Prostate gland (tissue), 2 donors: Measurements from ENCODE around the gene EXOC3L1. TPM values are rescaled to one million over a fixed set of nuclear protein-coding genes. Genes with fewer than 3 reads are reported as not detected.

Experiments
- DNase-seq: peaks from one replicate; pipeline ENCODE4 v3.0.0-alpha.2; 2019; ENCODE audit warnings: low spot score
- H3K27ac ChIP-seq, 2 donors: fragments of 200-600 bp; sonication (generic); 2 replicates each; pipeline ENCODE4 v1.5.1; 2017 to 2019
- H3K27me3 ChIP-seq: fragments of 200-600 bp; sonication (generic); replicated peaks from 2 replicates; pipeline ENCODE4 v1.5.1; 2019; ENCODE audit not compliant: insufficient read depth
- H3K36me3 ChIP-seq, 2 donors: fragments of 200-600 bp; sonication (generic); 1 replicate in 1 of 2; 2 replicates in 1 of 2; pipeline versions ENCODE4 v1.5.1 to v1.8.1; 2017 to 2019
- H3K4me1 ChIP-seq: fragments of 200-600 bp; sonication (generic); replicated peaks from 2 replicates; pipeline ENCODE4 v1.5.1; 2019
- H3K4me3 ChIP-seq, 2 donors: fragments of 200-600 bp; sonication (generic); 2 replicates each; pipeline ENCODE4 v1.5.1; 2017 to 2019
- H3K9me3 ChIP-seq: fragments of 200-600 bp; sonication (generic); 2 replicates; pipeline ENCODE4 v1.5.1; 2017
- POLR2A ChIP-seq: fragments of 450-650 bp; IDR thresholded peaks from one replicate; pipeline ENCODE4 v1.6.1; 2016; ENCODE audit warnings: antibody characterized with exemption, mild to moderate bottlenecking
- POLR2AphosphoS5 ChIP-seq: sonication (generic); formaldehyde crosslinking; IDR thresholded peaks from one replicate; pipeline ENCODE4 v1.6.1; 2017; ENCODE audit warnings: antibody characterized with exemption
- WGBS: methylation state at CpG from one replicate; pipeline ENCODE4 v1.1.5; 2018; 5-methylcytosine and 5-hydroxymethylcytosine counted together
- intact Hi-C: fragments of 100-400 bp; cut with DNase I; formaldehyde crosslinking; loops from one replicate; pipeline ENCODE4 v1.14.2; 2022
- total RNA-seq, 2 donors: library from RNA; depleted of rRNA; stranded (reverse); fragments of >200 nt; gene quantifications; one replicate each; pipeline ENCODE4 v1.1.0, GENCODE V29; 2016
- TF ChIP-seq, protein P1 (sequence below), 4 experiments: fragments of 200-600 bp in 2 of 4; fragments of 450-650 bp in 2 of 4; sonication (generic) in 2 of 4; IDR thresholded peaks; 1 replicate in 3 of 4; 2 replicates in 1 of 4; pipeline ENCODE4 v1.5.1; 2016 to 2019; ENCODE audit warnings: antibody characterized with exemption in 4 of 4, mild to moderate bottlenecking in 2 of 4, moderate library complexity in 2 of 4

The EXOC3L1 gene
- total RNA-seq, 2 donors from 2014 or later: 1.1 to 8.2 TPM

- no peak overlapping the region for H3K4me3 ChIP-seq
- no peak overlapping the region for H3K27ac ChIP-seq
- H3K9me3 ChIP-seq: no peaks in the 10 kb centered on the region
- H3K27me3 ChIP-seq: no peaks in the 10 kb centered on the region
- WGBS: 71% methylated on average over 48 of the region's 50 CpGs
- no peak for DNase-seq
- TF ChIP-seq, protein P1, sequence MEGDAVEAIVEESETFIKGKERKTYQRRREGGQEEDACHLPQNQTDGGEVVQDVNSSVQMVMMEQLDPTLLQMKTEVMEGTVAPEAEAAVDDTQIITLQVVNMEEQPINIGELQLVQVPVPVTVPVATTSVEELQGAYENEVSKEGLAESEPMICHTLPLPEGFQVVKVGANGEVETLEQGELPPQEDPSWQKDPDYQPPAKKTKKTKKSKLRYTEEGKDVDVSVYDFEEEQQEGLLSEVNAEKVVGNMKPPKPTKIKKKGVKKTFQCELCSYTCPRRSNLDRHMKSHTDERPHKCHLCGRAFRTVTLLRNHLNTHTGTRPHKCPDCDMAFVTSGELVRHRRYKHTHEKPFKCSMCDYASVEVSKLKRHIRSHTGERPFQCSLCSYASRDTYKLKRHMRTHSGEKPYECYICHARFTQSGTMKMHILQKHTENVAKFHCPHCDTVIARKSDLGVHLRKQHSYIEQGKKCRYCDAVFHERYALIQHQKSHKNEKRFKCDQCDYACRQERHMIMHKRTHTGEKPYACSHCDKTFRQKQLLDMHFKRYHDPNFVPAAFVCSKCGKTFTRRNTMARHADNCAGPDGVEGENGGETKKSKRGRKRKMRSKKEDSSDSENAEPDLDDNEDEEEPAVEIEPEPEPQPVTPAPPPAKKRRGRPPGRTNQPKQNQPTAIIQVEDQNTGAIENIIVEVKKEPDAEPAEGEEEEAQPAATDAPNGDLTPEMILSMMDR (IDR thresholded peaks at IDR 0.05): no peak
- TF ChIP-seq POLR2A (no peak), POLR2AphosphoS5 (no peak)
- H3K4me1 ChIP-seq: peaks cover 14% of the 10 kb centered on the region
- intact Hi-C loops: no loop called here
- no peaks in the 10 kb centered on the region for H3K36me3 ChIP-seq
Observed at GRCh38 chr16:67236563-67237395, 46.8 kb upstream of the EXOC3L1 start.

- Histone ChIP-seq H3K4me1 (peaks cover 7% of the 10 kb centered on the region), H3K27me3 (no peaks in the 10 kb centered on the region), H3K9me3 (no peaks in the 10 kb centered on the region), H3K4me3 (no peak overlapping the region), H3K36me3 (peaks cover 0 to 3% of the 10 kb centered on the region in 2 donors), H3K27ac (no peak overlapping the region)
- TF ChIP-seq POLR2AphosphoS5: no peak
- TF ChIP-seq POLR2A: no peak
- TF ChIP-seq, protein P1 (IDR thresholded peaks at IDR 0.05): no peak
- no peak for DNase-seq
- intact Hi-C loops: no loop called here
- WGBS: 80% methylated on average over 17 of the region's 17 CpGs
Observed at GRCh38 chr16:67235816-67236562, 46.1 kb upstream of the EXOC3L1 start.

DNA sequence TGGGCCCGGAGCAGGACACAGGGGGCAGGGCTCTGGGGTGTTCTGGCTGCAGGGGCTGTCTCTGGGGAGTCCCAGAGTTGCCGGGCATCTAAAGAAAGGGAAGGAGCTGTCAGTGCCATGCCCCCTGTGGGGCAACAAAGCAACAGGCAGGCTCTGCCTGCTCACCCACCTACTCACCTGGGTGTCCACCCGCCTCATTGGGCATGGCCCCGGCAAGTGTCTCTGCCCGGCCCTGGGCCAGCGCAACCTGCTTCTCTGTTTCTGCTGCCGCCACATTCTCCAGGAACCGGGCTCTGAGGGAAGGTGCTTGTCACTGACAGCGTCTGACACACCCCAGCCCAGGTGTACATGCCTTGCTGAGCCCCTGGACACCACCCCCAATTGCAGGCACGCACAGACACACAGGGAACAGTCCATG is 44.3 kb upstream of the EXOC3L1 start:
- 90% methylated on average over 10 of the region's 10 CpGs for WGBS
- H3K36me3 ChIP-seq: peaks cover 3 to 17% of the 10 kb centered on the region in 2 donors
- intact Hi-C loops: no loop called here
- H3K4me1 ChIP-seq: no peaks in the 10 kb centered on the region
- H3K27me3 ChIP-seq: no peaks in the 10 kb centered on the region
- H3K27ac ChIP-seq: no peak overlapping the region
- TF ChIP-seq, protein P1 (IDR thresholded peaks at IDR 0.05): no peak
- TF ChIP-seq POLR2A: no peak
- no peak for TF ChIP-seq POLR2AphosphoS5
- H3K9me3 ChIP-seq: no peaks in the 10 kb centered on the region
- no peak for DNase-seq
- no peak overlapping the region for H3K4me3 ChIP-seq

DNA sequence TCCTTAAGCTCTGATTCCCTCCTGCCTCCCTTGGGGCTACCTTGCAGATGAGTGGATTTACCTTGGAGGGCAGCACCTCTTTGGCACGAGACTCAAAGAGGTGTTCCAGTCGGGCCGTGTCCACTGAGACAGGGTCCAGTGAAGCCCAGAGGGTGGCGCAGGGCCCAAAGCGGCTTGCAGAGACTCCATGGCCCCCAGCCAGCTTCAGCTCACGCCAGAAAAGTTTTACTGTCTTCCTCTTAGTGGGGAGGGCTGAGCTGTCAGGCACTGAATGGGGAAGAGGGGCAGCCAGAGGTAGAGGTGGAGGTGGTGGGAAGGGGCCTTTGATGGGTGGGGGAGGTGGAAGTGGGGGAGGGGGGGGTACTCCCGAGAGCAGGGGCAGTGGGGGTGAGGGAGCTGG is 43.7 kb upstream of the EXOC3L1 start:
- TF ChIP-seq POLR2AphosphoS5 (peak; percentile 8), POLR2A (no peak)
- no peaks in the 10 kb centered on the region for H3K27me3 ChIP-seq
- no peaks in the 10 kb centered on the region for H3K4me1 ChIP-seq
- H3K9me3 ChIP-seq: no peaks in the 10 kb centered on the region
- intact Hi-C loops: no loop called here
- WGBS: 50% methylated on average over 7 of the region's 7 CpGs
- H3K4me3 ChIP-seq: no peak overlapping the region
- DNase-seq: no peak
- H3K36me3 ChIP-seq: peaks cover 3 to 23% of the 10 kb centered on the region in 2 donors
- H3K27ac ChIP-seq: no peak overlapping the region

DNA sequence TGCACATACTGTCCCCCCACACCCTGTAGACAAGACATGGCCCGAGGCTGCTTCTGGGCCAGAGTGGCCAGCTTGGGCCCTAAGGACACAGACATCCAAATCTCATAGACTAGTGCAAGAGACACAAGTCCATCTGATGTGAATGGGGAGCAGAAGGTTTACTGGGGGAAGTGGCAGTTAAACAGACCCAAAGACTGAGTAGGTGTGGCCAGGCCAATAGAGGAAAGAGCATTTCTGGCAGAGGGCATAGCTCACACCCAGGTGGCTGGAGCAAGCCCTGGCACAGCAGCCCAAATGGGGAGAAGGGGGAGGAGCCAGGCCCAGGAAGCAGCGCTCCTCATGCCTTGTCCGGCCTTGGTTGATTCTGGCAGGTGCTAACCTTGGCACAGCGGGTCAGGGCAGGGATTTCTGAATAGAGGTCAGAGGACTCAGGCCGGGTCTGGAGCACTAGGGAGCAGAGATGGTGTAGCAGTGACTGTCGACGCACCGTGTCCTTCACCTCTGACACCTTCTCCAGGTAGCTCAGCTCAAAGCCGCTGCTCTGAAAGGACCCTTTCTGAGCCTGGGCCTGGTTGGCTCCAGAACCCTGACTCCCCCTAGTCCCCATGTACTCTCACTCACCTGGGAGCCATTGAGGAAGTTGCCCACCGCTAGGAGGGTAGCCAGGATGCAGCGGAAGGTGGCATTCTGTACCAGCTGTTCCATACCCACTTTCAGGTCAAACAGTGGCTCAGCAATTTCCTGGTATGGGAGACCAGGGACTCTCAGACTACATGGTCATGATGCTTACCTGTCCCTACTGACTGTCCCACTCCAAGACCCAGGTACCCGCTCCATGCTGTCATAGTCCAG is 41.1 kb upstream of the EXOC3L1 start:
- WGBS: 84% methylated on average over 12 of the region's 12 CpGs
- Histone ChIP-seq H3K4me3 (no peak overlapping the region), H3K9me3 (no peaks in the 10 kb centered on the region), H3K27ac (no peak overlapping the region), H3K4me1 (no peaks in the 10 kb centered on the region), H3K27me3 (no peaks in the 10 kb centered on the region), H3K36me3 (peaks cover 3 to 23% of the 10 kb centered on the region in 2 donors)
- intact Hi-C loops: no loop called here
- TF ChIP-seq, protein P1 (IDR thresholded peaks at IDR 0.05): no peak
- TF ChIP-seq POLR2A (no peak), POLR2AphosphoS5 (no peak)
- no peak for DNase-seq
